ENCODE data around the gene VPS9D1.

VPS9D1 gene

DNA sequence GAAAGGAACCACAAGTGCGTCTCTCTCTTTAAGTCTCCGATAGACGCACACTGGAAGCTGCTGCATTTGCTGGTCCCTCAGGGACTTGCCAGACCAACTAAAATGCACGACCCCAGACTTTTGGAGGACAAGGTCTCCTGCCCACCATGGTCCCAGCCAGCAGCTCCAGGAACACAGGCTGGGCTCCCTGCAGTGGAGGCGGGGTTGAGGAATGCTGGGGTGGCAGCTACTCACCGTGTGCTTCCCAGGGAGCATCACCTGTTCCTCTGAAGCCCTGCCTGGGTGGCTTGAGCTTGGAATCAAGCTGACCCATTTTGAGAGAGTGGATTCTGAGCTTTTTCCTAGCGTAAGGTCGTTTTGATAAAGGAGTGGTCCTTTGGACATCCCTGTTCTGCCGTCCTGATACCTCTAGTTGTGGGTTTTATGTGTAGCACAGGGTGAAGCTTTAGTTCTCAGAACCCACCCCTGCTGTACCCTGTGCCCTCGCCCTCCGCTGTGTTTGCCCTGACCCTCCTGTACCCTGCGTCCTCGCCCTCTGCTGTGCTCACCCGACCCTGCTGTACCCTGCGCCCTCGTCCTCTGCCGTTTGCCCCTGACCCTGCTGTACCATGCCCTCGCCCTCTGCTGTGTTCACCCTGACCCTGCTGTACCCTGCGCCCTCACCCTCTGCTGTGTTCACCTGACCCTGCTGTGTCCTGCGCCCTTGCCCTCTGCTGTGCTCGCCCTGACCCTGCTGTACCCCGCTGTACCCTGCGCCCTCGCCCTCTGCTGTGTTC, 11.6 kb upstream of the VPS9D1 start:
- TF ChIP-seq, protein P1, sequence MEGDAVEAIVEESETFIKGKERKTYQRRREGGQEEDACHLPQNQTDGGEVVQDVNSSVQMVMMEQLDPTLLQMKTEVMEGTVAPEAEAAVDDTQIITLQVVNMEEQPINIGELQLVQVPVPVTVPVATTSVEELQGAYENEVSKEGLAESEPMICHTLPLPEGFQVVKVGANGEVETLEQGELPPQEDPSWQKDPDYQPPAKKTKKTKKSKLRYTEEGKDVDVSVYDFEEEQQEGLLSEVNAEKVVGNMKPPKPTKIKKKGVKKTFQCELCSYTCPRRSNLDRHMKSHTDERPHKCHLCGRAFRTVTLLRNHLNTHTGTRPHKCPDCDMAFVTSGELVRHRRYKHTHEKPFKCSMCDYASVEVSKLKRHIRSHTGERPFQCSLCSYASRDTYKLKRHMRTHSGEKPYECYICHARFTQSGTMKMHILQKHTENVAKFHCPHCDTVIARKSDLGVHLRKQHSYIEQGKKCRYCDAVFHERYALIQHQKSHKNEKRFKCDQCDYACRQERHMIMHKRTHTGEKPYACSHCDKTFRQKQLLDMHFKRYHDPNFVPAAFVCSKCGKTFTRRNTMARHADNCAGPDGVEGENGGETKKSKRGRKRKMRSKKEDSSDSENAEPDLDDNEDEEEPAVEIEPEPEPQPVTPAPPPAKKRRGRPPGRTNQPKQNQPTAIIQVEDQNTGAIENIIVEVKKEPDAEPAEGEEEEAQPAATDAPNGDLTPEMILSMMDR (conservative IDR thresholded peaks at IDR 0.05), result no peak

DNA sequence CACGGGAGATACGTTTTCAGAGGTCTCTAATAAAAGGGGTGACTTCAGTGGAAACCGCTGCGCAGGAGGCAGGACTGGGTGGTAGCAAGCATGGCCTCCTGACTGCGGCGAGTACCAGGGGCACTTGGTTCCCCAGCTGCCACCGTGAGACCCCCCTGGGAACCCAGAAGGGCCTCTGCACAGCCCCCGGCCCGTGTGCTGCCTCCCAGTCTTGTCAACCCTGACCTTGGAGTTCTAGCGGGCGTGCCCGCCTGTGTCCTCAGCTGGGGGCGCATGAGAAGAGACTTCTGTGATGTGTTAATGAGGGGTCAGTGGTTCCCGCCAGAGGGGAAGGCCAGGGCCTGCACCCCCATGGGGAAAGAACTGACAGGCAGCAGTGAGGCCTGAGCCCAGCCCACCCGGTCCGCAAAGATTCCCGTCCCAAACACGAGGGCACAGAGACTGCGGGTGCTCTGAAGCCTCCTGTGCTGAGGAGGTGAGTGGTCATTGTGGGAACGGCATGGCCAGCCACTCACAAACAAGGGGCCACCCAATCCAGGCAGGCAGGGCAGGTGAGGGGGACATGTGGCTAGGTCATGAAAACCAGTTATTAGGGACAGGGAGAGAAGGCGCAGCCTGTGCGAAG, 10.0 kb upstream of the VPS9D1 start:
- TF ChIP-seq, protein P1 (conservative IDR thresholded peaks at IDR 0.05), result no peak
- H3K27ac ChIP-seq, result no peak overlapping the region

More for the DNA sequence above, 11.6 kb upstream of the VPS9D1 start:
- H3K27ac ChIP-seq, result no peak overlapping the region

DNA sequence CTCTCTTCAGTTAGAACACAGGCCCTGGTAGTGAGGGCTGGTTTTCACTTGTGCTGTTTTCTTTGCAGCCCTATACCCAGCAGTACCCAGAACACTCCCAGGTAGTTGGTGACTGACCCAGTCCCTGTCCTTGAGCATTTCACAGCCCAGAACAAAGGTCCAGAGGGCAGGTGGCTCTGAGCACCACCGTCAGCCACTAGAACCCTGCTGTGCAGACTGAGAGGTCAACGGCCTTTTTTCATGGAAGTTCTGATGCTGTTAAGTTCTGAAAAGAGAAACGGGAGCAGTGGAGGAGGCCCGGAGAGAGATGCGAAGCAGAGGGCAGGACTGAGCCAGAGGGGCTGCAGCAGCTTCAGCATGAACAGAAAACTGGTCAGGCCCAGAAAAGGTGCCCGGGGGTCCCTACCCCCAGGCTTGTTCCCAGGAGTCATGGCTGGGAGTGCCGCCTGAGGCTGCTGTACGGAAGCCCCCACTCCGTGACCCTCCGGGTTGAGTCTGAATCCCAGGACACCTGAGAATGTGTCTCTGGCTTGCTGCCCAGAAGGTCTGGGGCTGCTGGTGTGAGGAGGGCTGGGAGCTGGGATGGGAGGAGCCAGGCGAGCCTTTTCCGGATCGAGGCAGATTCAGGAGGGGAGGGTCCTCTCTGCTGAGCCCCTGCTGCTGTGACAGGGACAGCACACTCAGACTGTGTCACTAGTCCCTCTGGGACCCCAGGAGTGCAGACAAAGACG, 9.3 kb upstream of the VPS9D1 start:
- no peak overlapping the region for H3K27ac ChIP-seq
- TF ChIP-seq, protein P1 (conservative IDR thresholded peaks at IDR 0.05), result no peak

DNA sequence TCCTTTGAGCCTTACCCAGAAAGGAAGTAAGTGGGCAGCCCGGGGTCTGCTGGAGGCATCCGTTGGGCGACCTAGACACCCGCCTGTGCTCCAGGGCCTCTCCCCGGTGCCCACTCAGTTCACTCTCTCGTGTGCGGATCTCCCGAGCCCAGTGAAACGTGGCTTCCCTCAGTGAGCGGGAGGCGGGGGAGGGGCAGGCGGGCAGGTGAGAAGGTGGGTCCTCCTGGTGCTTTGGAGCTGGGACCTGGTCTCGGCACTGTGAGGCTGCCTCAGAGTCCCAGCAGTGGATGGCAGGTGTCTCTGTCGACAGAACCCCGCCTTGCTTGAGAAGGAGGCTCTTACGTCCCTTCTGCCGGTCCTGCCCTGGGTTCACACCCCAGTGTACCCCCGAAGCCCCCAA, 8.6 kb upstream of the VPS9D1 start:
- TF ChIP-seq, protein P1 (conservative IDR thresholded peaks at IDR 0.05), result no peak
- H3K27ac ChIP-seq, result no peak overlapping the region

DNA sequence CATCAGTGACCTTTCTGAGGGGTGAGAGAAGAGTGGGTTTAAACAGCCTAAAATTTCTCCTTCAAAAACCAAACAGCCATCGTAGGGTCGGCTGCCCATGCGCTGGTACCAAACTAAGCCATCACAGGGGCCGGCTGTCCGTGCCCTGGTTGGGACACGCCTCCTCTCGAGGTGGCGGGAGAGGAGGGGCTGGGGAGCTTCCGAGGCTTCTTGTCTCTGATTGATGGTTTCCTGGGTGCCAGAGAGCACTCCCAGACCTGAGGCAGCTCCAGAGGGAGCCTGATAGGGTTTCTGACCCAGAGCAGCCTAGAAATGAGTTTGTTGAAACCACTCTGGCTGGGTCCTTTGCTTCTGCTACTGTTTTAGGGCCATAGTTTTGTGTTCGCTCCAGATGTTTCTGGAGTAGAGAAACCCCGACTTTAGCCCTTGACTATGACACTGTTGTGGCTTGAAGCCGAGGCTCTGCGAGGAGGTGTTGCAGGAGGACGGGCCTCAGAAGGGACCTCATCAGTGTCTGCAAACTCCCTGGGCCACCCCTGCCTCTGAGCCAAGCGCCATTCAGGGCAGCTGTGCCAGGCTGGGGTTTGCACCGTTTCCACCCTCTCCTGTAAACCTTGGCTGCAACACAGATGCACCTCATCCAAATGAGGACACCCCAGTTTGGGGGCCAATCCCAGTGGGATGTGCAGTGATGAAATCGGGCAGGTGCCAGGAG, 6.9 kb upstream of the VPS9D1 start:
- TF ChIP-seq, protein P1 (conservative IDR thresholded peaks at IDR 0.05), result no peak
- no peak overlapping the region for H3K27ac ChIP-seq

DNA sequence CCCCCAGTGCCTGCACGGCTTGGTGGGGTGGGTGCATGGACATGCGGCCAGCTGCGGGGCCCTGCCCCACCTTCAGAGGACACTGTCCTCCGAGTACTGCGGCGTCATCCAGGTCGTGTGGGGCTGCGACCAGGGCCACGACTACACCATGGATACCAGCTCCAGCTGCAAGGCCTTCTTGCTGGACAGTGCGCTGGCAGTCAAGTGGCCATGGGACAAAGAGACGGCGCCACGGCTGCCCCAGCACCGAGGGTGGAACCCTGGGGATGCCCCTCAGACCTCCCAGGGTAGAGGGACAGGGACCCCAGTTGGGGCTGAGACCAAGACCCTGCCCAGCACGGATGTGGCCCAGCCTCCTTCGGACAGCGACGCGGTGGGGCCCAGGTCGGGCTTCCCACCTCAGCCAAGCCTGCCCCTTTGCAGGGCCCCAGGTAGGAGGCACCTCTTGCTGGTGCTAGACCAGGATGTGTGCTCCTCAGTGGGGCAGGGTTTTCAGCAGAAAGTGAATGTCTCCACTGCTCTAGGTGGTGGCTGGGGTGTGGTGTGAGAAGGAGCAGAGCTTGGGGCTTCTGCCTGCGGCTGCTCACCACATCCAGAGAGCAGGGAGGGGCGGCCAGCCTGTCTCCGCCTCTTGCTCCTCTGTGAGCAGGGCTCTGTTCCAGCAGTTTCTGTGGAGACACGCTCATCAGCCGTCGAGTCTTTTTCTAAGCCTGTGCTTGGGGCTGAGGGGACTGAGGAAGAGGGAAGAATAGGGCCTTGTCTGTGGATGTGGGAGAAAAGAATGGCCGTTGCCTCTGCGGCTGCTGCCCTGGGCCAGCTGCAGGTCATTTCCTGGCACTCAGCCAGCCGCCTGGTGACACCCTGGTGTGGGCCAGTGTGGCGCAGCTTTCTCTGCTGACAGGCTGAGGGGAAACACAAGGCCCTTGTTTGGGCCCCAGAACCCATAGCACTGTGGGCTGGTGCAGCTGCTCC, 2.9 kb upstream of the VPS9D1 start:
- peak overlapping the region; percentile 76 for H3K27ac ChIP-seq
- TF ChIP-seq, protein P1 (conservative IDR thresholded peaks at IDR 0.05), result no peak
